ENCODE results near the gene ASZ1. TPM values are rescaled to one million over a fixed set of nuclear protein-coding genes. Genes with fewer than 3 reads are reported as not detected.

ASZ1 gene
- polyA plus RNA-seq, 1 experiment: 0.05 TPM

DNA sequence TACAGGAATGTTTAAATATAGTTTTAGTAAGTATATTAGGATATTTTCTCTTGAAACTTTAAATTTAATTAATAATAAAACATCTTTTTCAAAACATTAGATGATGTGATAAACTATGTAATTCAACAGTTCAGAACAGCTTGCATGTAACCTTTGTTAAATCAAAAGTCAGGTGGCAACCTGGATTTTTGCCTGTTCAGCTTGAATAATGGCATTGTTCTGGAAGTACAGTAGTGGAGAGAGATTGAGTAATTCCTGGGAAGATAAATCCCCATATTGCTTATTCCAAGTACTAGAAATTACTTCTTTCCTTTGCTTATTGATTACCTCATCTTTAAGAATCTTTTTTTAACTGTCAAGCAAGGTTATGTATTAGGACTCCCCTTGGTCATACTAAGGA, 32.4 kb upstream of the ASZ1 start:
- DNase-seq (ENCODE audit: low read depth, low spot score): no peak
- POLR2A ChIA-PET: no interaction called here
- TF ChIP-seq, protein P1, sequence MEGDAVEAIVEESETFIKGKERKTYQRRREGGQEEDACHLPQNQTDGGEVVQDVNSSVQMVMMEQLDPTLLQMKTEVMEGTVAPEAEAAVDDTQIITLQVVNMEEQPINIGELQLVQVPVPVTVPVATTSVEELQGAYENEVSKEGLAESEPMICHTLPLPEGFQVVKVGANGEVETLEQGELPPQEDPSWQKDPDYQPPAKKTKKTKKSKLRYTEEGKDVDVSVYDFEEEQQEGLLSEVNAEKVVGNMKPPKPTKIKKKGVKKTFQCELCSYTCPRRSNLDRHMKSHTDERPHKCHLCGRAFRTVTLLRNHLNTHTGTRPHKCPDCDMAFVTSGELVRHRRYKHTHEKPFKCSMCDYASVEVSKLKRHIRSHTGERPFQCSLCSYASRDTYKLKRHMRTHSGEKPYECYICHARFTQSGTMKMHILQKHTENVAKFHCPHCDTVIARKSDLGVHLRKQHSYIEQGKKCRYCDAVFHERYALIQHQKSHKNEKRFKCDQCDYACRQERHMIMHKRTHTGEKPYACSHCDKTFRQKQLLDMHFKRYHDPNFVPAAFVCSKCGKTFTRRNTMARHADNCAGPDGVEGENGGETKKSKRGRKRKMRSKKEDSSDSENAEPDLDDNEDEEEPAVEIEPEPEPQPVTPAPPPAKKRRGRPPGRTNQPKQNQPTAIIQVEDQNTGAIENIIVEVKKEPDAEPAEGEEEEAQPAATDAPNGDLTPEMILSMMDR (IDR thresholded peaks at IDR 0.05; ENCODE audit: low read depth, low read length): no peak
- no peaks in the 10 kb centered on the region for H3K27me3 ChIP-seq (ENCODE audit: control insufficient read depth, insufficient read depth, low read length)
- no peak overlapping the region for H3K4me3 ChIP-seq (ENCODE audit: low read depth, low read length)
- H3K27ac ChIP-seq (ENCODE audit: low read depth, low read length): no peak overlapping the region
- CTCF ChIA-PET: interaction anchor here (0.6 to 3.9 kb wide), 56 partner anchors 8 to 708 kb away, joined by 3 to 192 read pairs (median 5); partner anchors contain the start of gene CFTR
- no peaks in the 10 kb centered on the region for H3K9me3 ChIP-seq (ENCODE audit: control insufficient read depth, insufficient read depth, low read length)

DNA sequence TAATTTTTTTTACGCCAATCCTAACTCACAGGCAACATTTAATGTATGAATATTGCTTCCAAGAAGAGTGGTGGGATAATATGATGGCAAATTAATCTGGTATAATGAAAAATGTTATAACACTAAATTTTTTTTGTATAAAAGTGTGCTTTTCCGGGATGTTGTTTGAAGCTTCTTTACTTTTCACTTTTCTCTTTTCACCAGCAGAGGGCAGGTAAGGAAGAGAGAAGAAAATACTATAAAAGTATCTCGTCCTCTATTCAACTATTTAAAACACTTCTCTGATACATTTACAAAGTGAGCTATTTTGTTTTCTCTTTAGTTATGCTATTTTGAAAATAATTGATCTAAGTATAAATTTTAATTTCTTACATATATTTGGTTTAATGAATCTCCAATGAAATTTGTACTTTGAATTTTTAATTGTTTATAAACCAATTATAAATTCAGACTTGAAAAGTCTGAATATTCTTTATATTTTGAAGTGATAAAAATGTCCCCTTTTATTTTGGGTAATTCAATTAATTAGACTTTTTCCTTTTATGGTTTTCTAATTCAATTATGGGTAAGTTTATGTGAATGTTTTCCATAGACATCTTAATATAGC, 31.8 kb upstream of the ASZ1 start:
- H3K27me3 ChIP-seq (ENCODE audit: control insufficient read depth, insufficient read depth, low read length): no peaks in the 10 kb centered on the region
- ChIA-PET CTCF (interaction anchor here (0.6 to 3.9 kb wide), 60 partner anchors 9 to 708 kb away, joined by 3 to 192 read pairs (median 5); partner anchors contain the start of gene CFTR), POLR2A (no interaction called here)
- DNase-seq (ENCODE audit: low read depth, low spot score): no peak
- H3K9me3 ChIP-seq (ENCODE audit: control insufficient read depth, insufficient read depth, low read length): no peaks in the 10 kb centered on the region
- no peak overlapping the region for H3K27ac ChIP-seq (ENCODE audit: low read depth, low read length)
- TF ChIP-seq, protein P1 (IDR thresholded peaks at IDR 0.05; ENCODE audit: low read depth, low read length): peak; percentile 67
- no peak overlapping the region for H3K4me3 ChIP-seq (ENCODE audit: low read depth, low read length)

DNA sequence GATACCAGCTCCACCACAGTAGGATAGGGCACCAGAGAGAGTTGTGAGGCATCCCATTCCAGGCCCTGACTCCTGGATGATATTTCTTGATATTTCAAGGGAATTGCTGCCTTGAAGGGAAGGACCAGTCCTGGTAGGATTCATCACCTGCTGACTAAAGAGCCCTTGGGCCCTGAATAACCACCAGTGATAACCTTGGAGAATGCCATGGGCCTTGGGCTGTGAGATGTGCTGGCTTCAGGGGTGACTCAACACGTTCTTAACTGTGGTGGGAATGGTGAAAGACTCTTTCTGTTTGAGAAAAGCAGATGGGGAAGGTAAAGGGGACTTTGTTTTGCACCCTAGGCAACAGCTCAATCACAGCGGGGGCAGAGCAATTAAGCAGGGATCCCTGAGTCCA, 21.4 kb upstream of the ASZ1 start:
- Histone ChIP-seq H3K27me3 (ENCODE audit: control insufficient read depth, insufficient read depth, low read length) (peaks cover 5% of the 10 kb centered on the region), H3K27ac (ENCODE audit: low read depth, low read length) (no peak overlapping the region), H3K9me3 (ENCODE audit: control insufficient read depth, insufficient read depth, low read length) (no peaks in the 10 kb centered on the region), H3K4me3 (ENCODE audit: low read depth, low read length) (no peak overlapping the region)
- ChIA-PET POLR2A (no interaction called here), CTCF (no interaction called here)
- TF ChIP-seq, protein P1 (IDR thresholded peaks at IDR 0.05; ENCODE audit: low read depth, low read length): no peak
- DNase-seq (ENCODE audit: low read depth, low spot score): no peak

DNA sequence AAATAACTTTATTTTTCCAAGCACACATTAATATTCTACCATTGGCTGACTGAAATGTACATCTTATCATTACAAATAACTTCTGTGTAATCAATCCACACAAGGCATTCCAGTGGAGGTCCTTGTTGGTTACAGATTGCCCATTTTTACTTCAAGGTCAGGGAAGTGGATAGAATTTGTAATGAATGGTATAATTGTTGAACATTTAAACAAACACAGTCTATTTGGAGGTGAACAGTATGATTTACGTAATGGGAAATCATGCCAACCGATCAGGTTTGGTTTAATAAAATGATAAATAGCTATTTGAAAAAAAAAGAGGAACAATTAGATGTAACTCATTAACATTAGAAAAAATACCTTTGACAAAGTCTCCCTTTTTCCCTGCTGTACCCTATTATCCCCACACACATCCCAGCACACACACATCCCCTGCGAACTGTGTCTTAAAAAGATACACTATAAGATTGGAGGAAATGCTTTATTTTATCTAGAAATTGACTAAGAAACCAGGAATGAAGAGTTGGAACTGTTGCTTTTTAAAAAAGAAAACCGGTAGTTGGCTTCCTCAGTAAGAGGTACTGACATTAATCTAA, 19.0 kb upstream of the ASZ1 start:
- TF ChIP-seq, protein P1 (IDR thresholded peaks at IDR 0.05; ENCODE audit: low read depth, low read length): no peak
- DNase-seq (ENCODE audit: low read depth, low spot score): no peak
- Histone ChIP-seq H3K27ac (ENCODE audit: low read depth, low read length) (no peak overlapping the region), H3K4me3 (ENCODE audit: low read depth, low read length) (no peak overlapping the region), H3K9me3 (ENCODE audit: control insufficient read depth, insufficient read depth, low read length) (no peaks in the 10 kb centered on the region), H3K27me3 (ENCODE audit: control insufficient read depth, insufficient read depth, low read length) (peaks cover 5% of the 10 kb centered on the region)
- ChIA-PET POLR2A (no interaction called here), CTCF (interaction anchor here (0.6 to 1.5 kb wide), 2 partner anchors 13 to 18 kb away, joined by 3 to 6 read pairs; no protein-coding TSS in a partner anchor)

GRCh38 chr7:117445206-117445605, 17.9 kb upstream of the ASZ1 start:
- no peak overlapping the region for H3K27ac ChIP-seq (ENCODE audit: low read depth, low read length)
- TF ChIP-seq, protein P1 (IDR thresholded peaks at IDR 0.05; ENCODE audit: low read depth, low read length): no peak
- ChIA-PET CTCF (interaction anchor here (1.5 kb wide), 1 partner anchor 14 kb away, joined by 6 read pairs; no protein-coding TSS in a partner anchor), POLR2A (no interaction called here)
- H3K9me3 ChIP-seq (ENCODE audit: control insufficient read depth, insufficient read depth, low read length): no peaks in the 10 kb centered on the region
- peaks cover 3% of the 10 kb centered on the region for H3K27me3 ChIP-seq (ENCODE audit: control insufficient read depth, insufficient read depth, low read length)
- H3K4me3 ChIP-seq (ENCODE audit: low read depth, low read length): no peak overlapping the region
- DNase-seq (ENCODE audit: low read depth, low spot score): no peak

Data from AG04450 (cell line).